Stimulated activated naive B cell treated with anti-CD40 and anti-IgM and Interleukin-4, amounts not matched to agents 10 μg/mL and 1 μg/mL and 100 μg/mL, for 72 hours (primary cell): Measurements from ENCODE around the gene PCDHB13.

Experiments
- ATAC-seq, 2 donors: fragments of 150-1000 bp; cut with Tn5 transposase; replicated peaks; 2 replicates each; pipeline ENCODE4 v1.10.0; 2021; ENCODE audit warnings: moderate library complexity in 1 of 2
- DNase-seq: peaks from one replicate; pipeline ENCODE4 v3.0.0; 2021
- H3K27ac Mint-ChIP-seq: one replicate; pipeline ENCODE4 v1.8.0; 2022; ENCODE audit warnings: mild to moderate bottlenecking, mixed read lengths
- H3K27me3 Mint-ChIP-seq, 2 donors: one replicate each; pipeline ENCODE4 v1.8.0; 2022; ENCODE audit warnings: mixed read lengths in 2 of 2
- H3K36me3 Mint-ChIP-seq, 2 donors: one replicate each; pipeline ENCODE4 v1.8.0; 2022; ENCODE audit warnings: mixed read lengths in 2 of 2, mild to moderate bottlenecking in 1 of 2
- H3K4me1 Mint-ChIP-seq, 2 donors: one replicate each; pipeline ENCODE4 v1.8.0; 2022; ENCODE audit warnings: mixed read lengths in 2 of 2, mild to moderate bottlenecking in 1 of 2
- H3K4me3 Mint-ChIP-seq, 2 donors: one replicate each; pipeline ENCODE4 v1.8.0; 2022; ENCODE audit warnings: mild to moderate bottlenecking in 2 of 2, mixed read lengths in 2 of 2, moderate library complexity in 1 of 2
- H3K9me3 Mint-ChIP-seq, 2 donors: one replicate each; pipeline ENCODE4 v1.8.0; 2022; ENCODE audit warnings: mixed read lengths in 2 of 2, mild to moderate bottlenecking in 1 of 2

PCDHB13 gene

DNA sequence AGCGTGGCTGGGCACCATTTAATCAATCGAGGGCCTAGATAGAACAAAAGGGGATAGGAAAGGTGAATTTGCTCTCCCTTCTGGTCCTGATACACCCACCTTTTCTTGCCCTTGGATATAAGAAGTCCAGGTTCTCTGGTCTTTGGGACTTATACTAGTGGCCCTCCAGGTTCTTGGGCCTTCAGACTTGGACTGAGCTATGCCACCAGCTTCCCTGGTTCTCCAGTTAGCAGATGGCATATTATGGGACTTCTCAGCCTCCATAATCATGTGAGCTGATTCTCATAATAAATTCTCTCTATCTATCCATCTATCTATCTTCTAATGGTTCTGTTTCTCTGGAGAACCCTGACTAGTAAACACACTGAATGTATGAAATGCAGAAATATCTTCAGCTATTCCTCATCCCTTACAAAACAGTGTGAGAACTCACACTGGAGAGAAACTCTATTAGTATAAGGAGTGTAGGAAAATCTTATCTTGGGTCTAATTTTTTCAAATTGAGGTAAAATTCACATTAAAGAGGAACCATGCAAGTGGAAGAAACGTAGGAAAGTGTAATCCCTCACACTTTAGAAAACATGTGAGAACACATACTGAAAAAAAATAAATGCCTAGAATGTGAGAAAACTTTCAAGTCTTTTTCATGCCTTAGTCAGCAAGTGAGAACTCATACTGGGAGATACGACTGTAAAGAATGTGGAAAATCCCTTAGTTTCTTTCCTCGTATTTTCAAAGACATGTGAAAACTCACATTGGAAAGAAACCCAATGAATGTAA is 46.9 kb downstream of the PCDHB13 start:
- Mint-ChIP-seq H3K36me3 (peaks cover 18 to 37% of the 10 kb centered on the region in 2 donors), H3K27ac (no peak overlapping the region), H3K9me3 (peaks cover 25 to 29% of the 10 kb centered on the region in 2 donors), H3K4me3 (no peak overlapping the region), H3K4me1 (no peaks in the 10 kb centered on the region), H3K27me3 (no peaks in the 10 kb centered on the region)
- DNase-seq (no peak), ATAC-seq (no peak)

DNA sequence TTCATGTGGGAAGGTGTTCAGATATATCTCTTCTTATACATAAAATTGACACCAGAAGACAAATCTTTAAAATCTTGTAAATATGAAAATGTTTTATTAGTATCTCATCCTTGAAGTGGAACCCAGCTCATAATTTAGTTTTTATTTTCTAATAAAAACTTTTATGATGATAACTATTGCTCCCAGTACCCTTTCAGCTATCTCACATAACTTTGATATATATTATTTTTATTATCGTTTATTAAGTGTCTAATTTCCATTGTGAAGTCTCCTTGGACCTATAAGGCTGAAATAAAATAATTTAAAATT is 47.5 kb downstream of the PCDHB13 start:
- peaks cover 29 to 31% of the 10 kb centered on the region in 2 donors for H3K9me3 Mint-ChIP-seq
- DNase-seq (no peak), ATAC-seq (no peak)
- H3K27ac Mint-ChIP-seq: no peak overlapping the region
- no peaks in the 10 kb centered on the region for H3K27me3 Mint-ChIP-seq
- H3K4me1 Mint-ChIP-seq: no peaks in the 10 kb centered on the region
- peaks cover 23 to 40% of the 10 kb centered on the region in 2 donors for H3K36me3 Mint-ChIP-seq
- no peak overlapping the region for H3K4me3 Mint-ChIP-seq
